ENCODE results near the gene SYTL3.
A peak's percentile ranks its signal among the peaks of the same experiment; 100 is the strongest.

The SYTL3 gene

GRCh38 chr6:158703111-158703836 is 53.4 kb downstream of the SYTL3 start:
- no peak for DNase-seq

- peak; percentile 72 for DNase-seq
Observed at GRCh38 chr6:158703837-158704822, 54.3 kb downstream of the SYTL3 start.

GRCh38 chr6:158705386-158706126 is 55.7 kb downstream of the SYTL3 start:
- no peak for DNase-seq

- no peak for DNase-seq
Observed at GRCh38 chr6:158706369-158706982, 56.6 kb downstream of the SYTL3 start.

GRCh38 chr6:158707120-158707820 is 57.4 kb downstream of the SYTL3 start:
- no peak for DNase-seq

- no peak for DNase-seq
Observed at GRCh38 chr6:158707821-158708195, 58.0 kb downstream of the SYTL3 start.

GRCh38 chr6:158708239-158708638 is 58.4 kb downstream of the SYTL3 start:
- no peak for DNase-seq

- DNase-seq, result no peak
Observed at GRCh38 chr6:158709809-158710208, 60.0 kb downstream of the SYTL3 start.

GRCh38 chr6:158711264-158711663 is 61.4 kb downstream of the SYTL3 start:
- no peak for DNase-seq

- DNase-seq, result no peak
Observed at GRCh38 chr6:158713469-158713868, 63.6 kb downstream of the SYTL3 start.

- no peak for DNase-seq
Observed at GRCh38 chr6:158714706-158715105, 64.9 kb downstream of the SYTL3 start.

GRCh38 chr6:158715330-158716311 is 65.8 kb downstream of the SYTL3 start:
- peak; percentile 10 for DNase-seq

GRCh38 chr6:158717341-158718330 is 67.8 kb downstream of the SYTL3 start:
- DNase-seq, result no peak

GRCh38 chr6:158718461-158719046 is 68.7 kb downstream of the SYTL3 start:
- peak; percentile 7 for DNase-seq

GRCh38 chr6:158722176-158722729 is 72.4 kb downstream of the SYTL3 start:
- DNase-seq, result no peak

GRCh38 chr6:158725704-158726103 is 75.8 kb downstream of the SYTL3 start:
- DNase-seq, result no peak

- DNase-seq, result no peak
Observed at GRCh38 chr6:158729906-158730540, 80.2 kb downstream of the SYTL3 start.

- no peak for DNase-seq
Observed at GRCh38 chr6:158730541-158730907, 80.7 kb downstream of the SYTL3 start.

Data from midbrain (tissue), 1 donor.